Cardiac fibroblast (primary cell): ENCODE measurements around the gene TLCD3B.

Experiments used
- DNase-seq, 2 donors: peaks; one replicate each; pipeline versions ENCODE4 v3.0.0 to v3.0.0-alpha.2; 2010; ENCODE audit warnings: low read depth in 2 of 2
- H3K4me3 ChIP-seq, 2 donors: replicated peaks in 1 of 2; 1 replicate in 1 of 2; 2 replicates in 1 of 2; pipeline ENCODE4 v1.5.1; 2011; ENCODE audit warnings: low read depth in 2 of 2, low read length in 2 of 2, mild to moderate bottlenecking in 2 of 2, moderate library complexity in 1 of 2
- CTCF ChIP-seq: IDR thresholded peaks from one replicate; pipeline ENCODE4 v1.5.1; 2011; ENCODE audit warnings: low read depth, mild to moderate bottlenecking, low read length, inconsistent platforms

Gene TLCD3B

GRCh38 chr16:30030841-30031413 lies at the start of gene TLCD3B:
Gene TLCD3B (minus strand): TSS chr16:30031271. CDS start chr16:30030527, 744 bp downstream.
- no peak for DNase-seq
- no peak for TF ChIP-seq CTCF

GRCh38 chr16:30079480-30079879 lies 48.4 kb upstream of the TLCD3B start:
- H3K4me3 ChIP-seq = no peak overlapping the region
- no peak for DNase-seq
- no peak for TF ChIP-seq CTCF

More at GRCh38 chr16:30030841-30031413, at the start of gene TLCD3B:
- no peak within 1 kb of the TSS for H3K4me3 ChIP-seq

DNA sequence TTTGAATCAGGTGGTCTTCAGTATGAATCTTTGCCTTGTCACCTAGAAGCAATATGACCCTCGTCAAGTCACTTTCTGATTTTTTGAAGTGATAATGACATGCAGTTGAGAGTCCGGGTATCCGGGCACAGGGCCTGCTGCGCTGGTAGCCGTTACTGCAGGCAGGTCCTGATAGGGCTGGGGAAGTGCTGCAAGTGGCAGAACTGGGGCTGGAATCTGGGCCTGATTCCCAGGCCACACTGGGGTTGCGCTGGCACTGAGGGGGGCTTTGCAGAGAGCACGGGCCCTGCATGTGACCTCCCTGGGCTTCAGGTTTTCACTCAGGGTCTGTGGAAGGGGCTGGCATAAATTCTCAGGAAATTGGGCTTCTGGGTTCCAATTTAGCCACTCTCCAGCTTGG lies 47.7 kb upstream of the TLCD3B start:
- no peak for TF ChIP-seq CTCF
- H3K4me3 ChIP-seq = no peak overlapping the region
- no peak for DNase-seq

GRCh38 chr16:30077656-30078055 lies 46.6 kb upstream of the TLCD3B start:
- no peak for DNase-seq
- peak overlapping the region in 1 of 2 donors; percentile 96 for H3K4me3 ChIP-seq
- TF ChIP-seq CTCF = no peak

GRCh38 chr16:30076276-30076791 lies 45.3 kb upstream of the TLCD3B start:
- no peak for TF ChIP-seq CTCF
- peak overlapping the region; percentile 93 to 96 for H3K4me3 ChIP-seq
- no peak for DNase-seq

- DNase-seq = peak; percentile 90 to 91
- no peak for TF ChIP-seq CTCF
- peak within 1 kb of the TSS; percentile 93 to 96 for H3K4me3 ChIP-seq
Measured at GRCh38 chr16:30075503-30076275, 44.6 kb upstream of the TLCD3B start, which contains the start of gene PPP4C. Gene PPP4C (plus strand): TSS chr16:30075994. CDS start chr16:30076378, 384 bp downstream.
